ENCODE results near the gene EPB41L5. TPM values are rescaled to one million over a fixed set of nuclear protein-coding genes. Genes with fewer than 3 reads are reported as not detected.

Gene EPB41L5
- total RNA-seq, 2 experiments from 2014 or later: 5.6 to 14.1 TPM

GRCh38 chr2:120148229-120148628 is 135.4 kb downstream of the EPB41L5 start:
- Histone ChIP-seq H4K20me1 (ENCODE audit: insufficient read depth, low read length) (no peaks in the 10 kb centered on the region), H3K9me2 (ENCODE audit: insufficient read depth, low read length) (no peaks in the 10 kb centered on the region), H3K4me2 (ENCODE audit: low read length) (no peak overlapping the region), H3K79me2 (ENCODE audit: insufficient read depth, low read depth, low read length) (no peaks in the 10 kb centered on the region), H2AFZ (ENCODE audit: low read length) (no peak overlapping the region), H3K36me3 (ENCODE audit: insufficient read depth, low read length) (no peaks in the 10 kb centered on the region), H3K27ac (ENCODE audit: low read depth, low read length, poor library complexity, severe bottlenecking) (no peak overlapping the region), H3K4me1 (ENCODE audit: insufficient read depth, low read length, poor library complexity, severe bottlenecking) (no peaks in the 10 kb centered on the region), H3K4me3 (ENCODE audit: low read depth, low read length, poor library complexity, severe bottlenecking) (no peak overlapping the region), H3K9me3 (ENCODE audit: low read length) (peaks cover 7% of the 10 kb centered on the region; the same call in 1 of the 2 replicates)
- no peak for DNase-seq (ENCODE audit: low spot score)
- ChIA-PET POLR2A (interaction anchor here (1.0 kb wide), 1 partner anchor 122 kb away, joined by 3 read pairs; no protein-coding TSS in a partner anchor), CTCF (ENCODE audit: unreplicated experiment) (no interaction called here)
- intact Hi-C loops (cut with micrococcal nuclease; ENCODE audit: unreplicated experiment): no loop called here
- no peak for TF ChIP-seq EZH2phosphoT487 (IDR thresholded peaks at IDR 0.05; ENCODE audit: borderline replicate concordance, low read depth, low read length)
- TF ChIP-seq, protein P1, sequence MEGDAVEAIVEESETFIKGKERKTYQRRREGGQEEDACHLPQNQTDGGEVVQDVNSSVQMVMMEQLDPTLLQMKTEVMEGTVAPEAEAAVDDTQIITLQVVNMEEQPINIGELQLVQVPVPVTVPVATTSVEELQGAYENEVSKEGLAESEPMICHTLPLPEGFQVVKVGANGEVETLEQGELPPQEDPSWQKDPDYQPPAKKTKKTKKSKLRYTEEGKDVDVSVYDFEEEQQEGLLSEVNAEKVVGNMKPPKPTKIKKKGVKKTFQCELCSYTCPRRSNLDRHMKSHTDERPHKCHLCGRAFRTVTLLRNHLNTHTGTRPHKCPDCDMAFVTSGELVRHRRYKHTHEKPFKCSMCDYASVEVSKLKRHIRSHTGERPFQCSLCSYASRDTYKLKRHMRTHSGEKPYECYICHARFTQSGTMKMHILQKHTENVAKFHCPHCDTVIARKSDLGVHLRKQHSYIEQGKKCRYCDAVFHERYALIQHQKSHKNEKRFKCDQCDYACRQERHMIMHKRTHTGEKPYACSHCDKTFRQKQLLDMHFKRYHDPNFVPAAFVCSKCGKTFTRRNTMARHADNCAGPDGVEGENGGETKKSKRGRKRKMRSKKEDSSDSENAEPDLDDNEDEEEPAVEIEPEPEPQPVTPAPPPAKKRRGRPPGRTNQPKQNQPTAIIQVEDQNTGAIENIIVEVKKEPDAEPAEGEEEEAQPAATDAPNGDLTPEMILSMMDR (conservative IDR thresholded peaks at IDR 0.05; ENCODE audit: low read length): no peak
- no TSS peak for BruUV-seq (replicated peaks)

DNA sequence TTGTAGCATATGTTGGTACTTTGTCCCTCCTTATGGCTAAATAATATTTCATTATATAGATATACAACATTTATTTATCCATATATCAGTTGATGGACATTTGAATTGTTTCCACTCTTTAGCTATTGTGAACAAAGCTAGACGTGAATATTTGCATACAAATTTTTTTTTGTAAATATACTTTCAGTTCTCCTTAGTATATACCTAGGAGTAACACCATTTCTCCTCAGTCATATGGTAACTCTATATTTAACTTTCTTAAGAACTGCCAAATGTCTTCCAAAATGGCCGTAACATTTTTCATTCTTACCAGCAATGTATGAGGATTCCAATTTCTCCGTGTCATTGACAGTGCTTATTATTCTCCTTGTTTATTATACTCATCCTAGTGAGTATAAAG is 135.8 kb downstream of the EPB41L5 start:
- H3K4me3 ChIP-seq (ENCODE audit: low read depth, low read length, poor library complexity, severe bottlenecking): no peak overlapping the region
- H4K20me1 ChIP-seq (ENCODE audit: insufficient read depth, low read length): no peaks in the 10 kb centered on the region
- no peaks in the 10 kb centered on the region for H3K36me3 ChIP-seq (ENCODE audit: insufficient read depth, low read length)
- H3K27ac ChIP-seq (ENCODE audit: low read depth, low read length, poor library complexity, severe bottlenecking): no peak overlapping the region
- no peaks in the 10 kb centered on the region for H3K9me2 ChIP-seq (ENCODE audit: insufficient read depth, low read length)
- DNase-seq (ENCODE audit: low spot score): no peak
- no peak overlapping the region for H3K4me2 ChIP-seq (ENCODE audit: low read length)
- POLR2A ChIA-PET: interaction anchor here (0.6 kb wide), 1 partner anchor 233 kb away, joined by 3 read pairs; no protein-coding TSS in a partner anchor
- H3K4me1 ChIP-seq (ENCODE audit: insufficient read depth, low read length, poor library complexity, severe bottlenecking): no peaks in the 10 kb centered on the region
- intact Hi-C loops (cut with micrococcal nuclease; ENCODE audit: unreplicated experiment): no loop called here
- peaks cover 7% of the 10 kb centered on the region; the same call in 1 of the 2 replicates for H3K9me3 ChIP-seq (ENCODE audit: low read length)
- H3K79me2 ChIP-seq (ENCODE audit: insufficient read depth, low read depth, low read length): no peaks in the 10 kb centered on the region
- CTCF ChIA-PET (ENCODE audit: unreplicated experiment): no interaction called here
- no peak overlapping the region for H2AFZ ChIP-seq (ENCODE audit: low read length)
- no TSS peak for BruUV-seq (replicated peaks)
- TF ChIP-seq, protein P1 (conservative IDR thresholded peaks at IDR 0.05; ENCODE audit: low read length): no peak
- no peak for TF ChIP-seq EZH2phosphoT487 (IDR thresholded peaks at IDR 0.05; ENCODE audit: borderline replicate concordance, low read depth, low read length)

GRCh38 chr2:120149406-120149805 is 136.5 kb downstream of the EPB41L5 start:
- BruUV-seq (replicated peaks): no TSS peak
- no peaks in the 10 kb centered on the region for H4K20me1 ChIP-seq (ENCODE audit: insufficient read depth, low read length)
- H3K9me2 ChIP-seq (ENCODE audit: insufficient read depth, low read length): no peaks in the 10 kb centered on the region
- H3K9me3 ChIP-seq (ENCODE audit: low read length): peaks cover 7% of the 10 kb centered on the region; the same call in 1 of the 2 replicates
- no peak for DNase-seq (ENCODE audit: low spot score)
- H3K79me2 ChIP-seq (ENCODE audit: insufficient read depth, low read depth, low read length): no peaks in the 10 kb centered on the region
- intact Hi-C loops (cut with micrococcal nuclease; ENCODE audit: unreplicated experiment): no loop called here
- no peak for TF ChIP-seq EZH2phosphoT487 (IDR thresholded peaks at IDR 0.05; ENCODE audit: borderline replicate concordance, low read depth, low read length)
- TF ChIP-seq, protein P1 (conservative IDR thresholded peaks at IDR 0.05; ENCODE audit: low read length): no peak
- H3K4me3 ChIP-seq (ENCODE audit: low read depth, low read length, poor library complexity, severe bottlenecking): no peak overlapping the region
- ChIA-PET POLR2A (no interaction called here), CTCF (ENCODE audit: unreplicated experiment) (no interaction called here)
- no peak overlapping the region for H3K4me2 ChIP-seq (ENCODE audit: low read length)
- no peaks in the 10 kb centered on the region for H3K36me3 ChIP-seq (ENCODE audit: insufficient read depth, low read length)
- no peak overlapping the region for H3K27ac ChIP-seq (ENCODE audit: low read depth, low read length, poor library complexity, severe bottlenecking)
- no peak overlapping the region for H2AFZ ChIP-seq (ENCODE audit: low read length)
- H3K4me1 ChIP-seq (ENCODE audit: insufficient read depth, low read length, poor library complexity, severe bottlenecking): no peaks in the 10 kb centered on the region
